Fibroblast of peridontal ligament (primary cell): ENCODE results near the gene GRK5.

Source experiments
- DNase-seq: peaks from one replicate; pipeline ENCODE4 v3.0.0-alpha.2; 2010; ENCODE audit errors: extremely low read depth

Gene GRK5

GRCh38 chr10:119297207-119297968 lies 90.0 kb downstream of the GRK5 start:
- no peak for DNase-seq

- DNase-seq, result no peak
These were observed 91.4 kb downstream of the GRK5 start for GRCh38 chr10:119298810-119299209.

GRCh38 chr10:119299531-119299930 lies 92.2 kb downstream of the GRK5 start:
- DNase-seq, result no peak

GRCh38 chr10:119301397-119301796 lies 94.0 kb downstream of the GRK5 start:
- no peak for DNase-seq

- DNase-seq, result no peak
These were observed 94.8 kb downstream of the GRK5 start for GRCh38 chr10:119302172-119302571.

- DNase-seq, result no peak
These were observed 95.4 kb downstream of the GRK5 start for GRCh38 chr10:119302591-119303253.

GRCh38 chr10:119303886-119304285 lies 96.5 kb downstream of the GRK5 start:
- no peak for DNase-seq

GRCh38 chr10:119304541-119304940 lies 97.2 kb downstream of the GRK5 start:
- DNase-seq, result no peak

GRCh38 chr10:119305860-119306513 lies 98.6 kb downstream of the GRK5 start:
- DNase-seq, result peak; percentile 94

- DNase-seq, result no peak
These were observed 99.2 kb downstream of the GRK5 start for GRCh38 chr10:119306514-119306951.

GRCh38 chr10:119306986-119307392 lies 99.6 kb downstream of the GRK5 start:
- no peak for DNase-seq

GRCh38 chr10:119308089-119308488 lies 100.7 kb downstream of the GRK5 start:
- DNase-seq, result no peak

GRCh38 chr10:119308551-119309422 lies 101.4 kb downstream of the GRK5 start:
- no peak for DNase-seq

- DNase-seq, result no peak
These were observed 102.0 kb downstream of the GRK5 start for GRCh38 chr10:119309423-119309770.

- no peak for DNase-seq
These were observed 103.4 kb downstream of the GRK5 start for GRCh38 chr10:119310806-119311205.

GRCh38 chr10:119312241-119312640 lies 104.9 kb downstream of the GRK5 start:
- no peak for DNase-seq

- no peak for DNase-seq
These were observed 105.7 kb downstream of the GRK5 start for GRCh38 chr10:119313024-119313423.

GRCh38 chr10:119313644-119314043 lies 106.3 kb downstream of the GRK5 start:
- no peak for DNase-seq

GRCh38 chr10:119314061-119314460 lies 106.7 kb downstream of the GRK5 start:
- DNase-seq, result no peak

- no peak for DNase-seq
These were observed 107.1 kb downstream of the GRK5 start for GRCh38 chr10:119314486-119314885.

- peak; percentile 93 for DNase-seq
These were observed 108.0 kb downstream of the GRK5 start for GRCh38 chr10:119315128-119316001.
